Measurements from ENCODE around the gene FBL. TPM values are rescaled to one million over a fixed set of nuclear protein-coding genes. Genes with fewer than 3 reads are reported as not detected.

The FBL gene
- polyA plus RNA-seq, 2 of the 4 experiments (the other 2 are of a cell fraction): 716 to 1,141 TPM

- peaks cover 9% of the 10 kb centered on the region for H3K4me1 ChIP-seq
- DNase-seq (ENCODE audit: low read depth in 1 of 2, low spot score in 1 of 2): no peak
- ChIA-PET CTCF (interaction anchor here (5.9 kb wide), 1 partner anchor 8 kb away, joined by 44 read pairs; the partner anchor contains the start of gene FBL), POLR2A (interaction anchor here (0.7 kb wide), 1 partner anchor 417 kb away, joined by 3 read pairs; the partner anchor contains the start of gene RPS16)
- no peak overlapping the region for H3K4me2 ChIP-seq
- TF ChIP-seq MYC (IDR thresholded peaks at IDR 0.05; ENCODE audit: borderline replicate concordance, low read length) (no peak), NPAS2 (CRISPR knock-in tag; IDR thresholded peaks at IDR 0.05; ENCODE audit: borderline replicate concordance) (no peak), EHMT2 (IDR thresholded peaks at IDR 0.05; ENCODE audit: low read depth) (no peak), PBX3 (IDR thresholded peaks at IDR 0.05) (no peak), TFCP2L1 (CRISPR knock-in tag; IDR thresholded peaks at IDR 0.05) (no peak), POLR2A (IDR thresholded peaks at IDR 0.05; ENCODE audit: low read length) (no peak), HOXB5 (CRISPR knock-in tag; IDR thresholded peaks at IDR 0.05) (no peak), FOSB (CRISPR knock-in tag; IDR thresholded peaks at IDR 0.05) (no peak), MAZ (IDR thresholded peaks at IDR 0.05; ENCODE audit: borderline replicate concordance, low read depth, low read length) (no peak), CHD2 (IDR thresholded peaks at IDR 0.05; ENCODE audit: low read length, partially characterized antibody) (no peak)
- TF ChIP-seq, protein P1, sequence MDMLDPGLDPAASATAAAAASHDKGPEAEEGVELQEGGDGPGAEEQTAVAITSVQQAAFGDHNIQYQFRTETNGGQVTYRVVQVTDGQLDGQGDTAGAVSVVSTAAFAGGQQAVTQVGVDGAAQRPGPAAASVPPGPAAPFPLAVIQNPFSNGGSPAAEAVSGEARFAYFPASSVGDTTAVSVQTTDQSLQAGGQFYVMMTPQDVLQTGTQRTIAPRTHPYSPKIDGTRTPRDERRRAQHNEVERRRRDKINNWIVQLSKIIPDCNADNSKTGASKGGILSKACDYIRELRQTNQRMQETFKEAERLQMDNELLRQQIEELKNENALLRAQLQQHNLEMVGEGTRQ (IDR thresholded peaks at IDR 0.05): no peak
- H3K9me3 ChIP-seq: no peaks in the 10 kb centered on the region
- WGBS (ENCODE audit: missing lambda C conversion rate): 89% methylated on average over 7 of the region's 7 CpGs
- H3K4me3 ChIP-seq: no peak overlapping the region
- no peak for FAIRE-seq
- no peak for ATAC-seq
- no peak overlapping the region for H3K27ac ChIP-seq
Observed at GRCh38 chr19:39852882-39853281, 6.7 kb upstream of the FBL start.

- WGBS (ENCODE audit: missing lambda C conversion rate): 85% methylated on average over 2 of the region's 2 CpGs
- Histone ChIP-seq H3K27ac (peak overlapping the region in 1 of 2 experiments; percentile 45; a peak in 3 of 6 replicates), H3K4me2 (peak overlapping the region; percentile 32), H3K9me3 (no peaks in the 10 kb centered on the region), H3K4me1 (peaks cover 16% of the 10 kb centered on the region), H3K4me3 (no peak overlapping the region)
- ATAC-seq: no peak
- POLR2A ChIA-PET: no interaction called here
- no peak for DNase-seq (ENCODE audit: low read depth in 1 of 2, low spot score in 1 of 2)
- no peak for FAIRE-seq
- CTCF ChIA-PET: interaction anchor here (0.9 to 2.2 kb wide), 2 partner anchors 58 to 120 kb away, joined by 4 to 10 read pairs; partner anchors contain the start of gene PSMC4
- TF ChIP-seq JUN (IDR thresholded peaks at IDR 0.05): no peak
- TF ChIP-seq, protein P2, sequence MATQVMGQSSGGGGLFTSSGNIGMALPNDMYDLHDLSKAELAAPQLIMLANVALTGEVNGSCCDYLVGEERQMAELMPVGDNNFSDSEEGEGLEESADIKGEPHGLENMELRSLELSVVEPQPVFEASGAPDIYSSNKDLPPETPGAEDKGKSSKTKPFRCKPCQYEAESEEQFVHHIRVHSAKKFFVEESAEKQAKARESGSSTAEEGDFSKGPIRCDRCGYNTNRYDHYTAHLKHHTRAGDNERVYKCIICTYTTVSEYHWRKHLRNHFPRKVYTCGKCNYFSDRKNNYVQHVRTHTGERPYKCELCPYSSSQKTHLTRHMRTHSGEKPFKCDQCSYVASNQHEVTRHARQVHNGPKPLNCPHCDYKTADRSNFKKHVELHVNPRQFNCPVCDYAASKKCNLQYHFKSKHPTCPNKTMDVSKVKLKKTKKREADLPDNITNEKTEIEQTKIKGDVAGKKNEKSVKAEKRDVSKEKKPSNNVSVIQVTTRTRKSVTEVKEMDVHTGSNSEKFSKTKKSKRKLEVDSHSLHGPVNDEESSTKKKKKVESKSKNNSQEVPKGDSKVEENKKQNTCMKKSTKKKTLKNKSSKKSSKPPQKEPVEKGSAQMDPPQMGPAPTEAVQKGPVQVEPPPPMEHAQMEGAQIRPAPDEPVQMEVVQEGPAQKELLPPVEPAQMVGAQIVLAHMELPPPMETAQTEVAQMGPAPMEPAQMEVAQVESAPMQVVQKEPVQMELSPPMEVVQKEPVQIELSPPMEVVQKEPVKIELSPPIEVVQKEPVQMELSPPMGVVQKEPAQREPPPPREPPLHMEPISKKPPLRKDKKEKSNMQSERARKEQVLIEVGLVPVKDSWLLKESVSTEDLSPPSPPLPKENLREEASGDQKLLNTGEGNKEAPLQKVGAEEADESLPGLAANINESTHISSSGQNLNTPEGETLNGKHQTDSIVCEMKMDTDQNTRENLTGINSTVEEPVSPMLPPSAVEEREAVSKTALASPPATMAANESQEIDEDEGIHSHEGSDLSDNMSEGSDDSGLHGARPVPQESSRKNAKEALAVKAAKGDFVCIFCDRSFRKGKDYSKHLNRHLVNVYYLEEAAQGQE (IDR thresholded peaks at IDR 0.05): no peak
- no peak for TF ChIP-seq HES2 (IDR thresholded peaks at IDR 0.05)
- TF ChIP-seq, protein P3, sequence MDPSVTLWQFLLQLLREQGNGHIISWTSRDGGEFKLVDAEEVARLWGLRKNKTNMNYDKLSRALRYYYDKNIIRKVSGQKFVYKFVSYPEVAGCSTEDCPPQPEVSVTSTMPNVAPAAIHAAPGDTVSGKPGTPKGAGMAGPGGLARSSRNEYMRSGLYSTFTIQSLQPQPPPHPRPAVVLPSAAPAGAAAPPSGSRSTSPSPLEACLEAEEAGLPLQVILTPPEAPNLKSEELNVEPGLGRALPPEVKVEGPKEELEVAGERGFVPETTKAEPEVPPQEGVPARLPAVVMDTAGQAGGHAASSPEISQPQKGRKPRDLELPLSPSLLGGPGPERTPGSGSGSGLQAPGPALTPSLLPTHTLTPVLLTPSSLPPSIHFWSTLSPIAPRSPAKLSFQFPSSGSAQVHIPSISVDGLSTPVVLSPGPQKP (IDR thresholded peaks at IDR 0.05; ENCODE audit: low read depth, low read length): no peak
- TF ChIP-seq, protein P4, sequence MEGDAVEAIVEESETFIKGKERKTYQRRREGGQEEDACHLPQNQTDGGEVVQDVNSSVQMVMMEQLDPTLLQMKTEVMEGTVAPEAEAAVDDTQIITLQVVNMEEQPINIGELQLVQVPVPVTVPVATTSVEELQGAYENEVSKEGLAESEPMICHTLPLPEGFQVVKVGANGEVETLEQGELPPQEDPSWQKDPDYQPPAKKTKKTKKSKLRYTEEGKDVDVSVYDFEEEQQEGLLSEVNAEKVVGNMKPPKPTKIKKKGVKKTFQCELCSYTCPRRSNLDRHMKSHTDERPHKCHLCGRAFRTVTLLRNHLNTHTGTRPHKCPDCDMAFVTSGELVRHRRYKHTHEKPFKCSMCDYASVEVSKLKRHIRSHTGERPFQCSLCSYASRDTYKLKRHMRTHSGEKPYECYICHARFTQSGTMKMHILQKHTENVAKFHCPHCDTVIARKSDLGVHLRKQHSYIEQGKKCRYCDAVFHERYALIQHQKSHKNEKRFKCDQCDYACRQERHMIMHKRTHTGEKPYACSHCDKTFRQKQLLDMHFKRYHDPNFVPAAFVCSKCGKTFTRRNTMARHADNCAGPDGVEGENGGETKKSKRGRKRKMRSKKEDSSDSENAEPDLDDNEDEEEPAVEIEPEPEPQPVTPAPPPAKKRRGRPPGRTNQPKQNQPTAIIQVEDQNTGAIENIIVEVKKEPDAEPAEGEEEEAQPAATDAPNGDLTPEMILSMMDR (IDR thresholded peaks at IDR 0.05): no peak
- TF ChIP-seq HDAC2 (IDR thresholded peaks at IDR 0.05): no peak
- no peak for TF ChIP-seq RAD21 (conservative IDR thresholded peaks at IDR 0.05 in 1 of 2, IDR thresholded peaks at IDR 0.05 in 1 of 2)
- TF ChIP-seq EP300 (IDR thresholded peaks at IDR 0.05): no peak
- TF ChIP-seq TFCP2L1 (CRISPR knock-in tag; IDR thresholded peaks at IDR 0.05): no peak
- no peak for TF ChIP-seq HEYL (CRISPR knock-in tag; IDR thresholded peaks at IDR 0.05)
- TF ChIP-seq CBX8 (IDR thresholded peaks at IDR 0.05): no peak
- no peak for TF ChIP-seq EHF (CRISPR knock-in tag; IDR thresholded peaks at IDR 0.05)
- no peak for TF ChIP-seq HOXA7 (CRISPR knock-in tag; IDR thresholded peaks at IDR 0.05)
- no peak for TF ChIP-seq HMGXB4 (CRISPR knock-in tag; IDR thresholded peaks at IDR 0.05; ENCODE audit: borderline replicate concordance)
- TF ChIP-seq HOXB5 (CRISPR knock-in tag; IDR thresholded peaks at IDR 0.05): no peak
- TF ChIP-seq MAFK (IDR thresholded peaks at IDR 0.05; ENCODE audit: partially characterized antibody): peak; percentile 56
- no peak for TF ChIP-seq POLR2AphosphoS2 (conservative IDR thresholded peaks at IDR 0.05; ENCODE audit: low read length)
- no peak for TF ChIP-seq SMC3 (IDR thresholded peaks at IDR 0.05)
Observed at GRCh38 chr19:39850892-39851291, 4.7 kb upstream of the FBL start.

Measured in A549 (cell line).